Lung microvascular endothelial cell (primary cell): Measurements from ENCODE around the gene TNFSF13. TPM values are rescaled to one million over a fixed set of nuclear protein-coding genes. Genes with fewer than 3 reads are reported as not detected.

Experiments used
- DNase-seq, 2 donors: peaks; one replicate each; pipeline versions ENCODE4 v3.0.0 to v3.0.0-alpha.2; 2010; ENCODE audit warnings: low read depth in 2 of 2
- total RNA-seq: library from RNA; depleted of rRNA; stranded (reverse); fragments of >200 nt; gene quantifications from 2 replicates; pipeline ENCODE4 v1.2.1, GENCODE V29; 2014

Gene TNFSF13, protein sequence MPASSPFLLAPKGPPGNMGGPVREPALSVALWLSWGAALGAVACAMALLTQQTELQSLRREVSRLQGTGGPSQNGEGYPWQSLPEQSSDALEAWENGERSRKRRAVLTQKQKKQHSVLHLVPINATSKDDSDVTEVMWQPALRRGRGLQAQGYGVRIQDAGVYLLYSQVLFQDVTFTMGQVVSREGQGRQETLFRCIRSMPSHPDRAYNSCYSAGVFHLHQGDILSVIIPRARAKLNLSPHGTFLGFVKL
- 0.20 and 0.65 TPM in 2 replicates for total RNA-seq

DNA sequence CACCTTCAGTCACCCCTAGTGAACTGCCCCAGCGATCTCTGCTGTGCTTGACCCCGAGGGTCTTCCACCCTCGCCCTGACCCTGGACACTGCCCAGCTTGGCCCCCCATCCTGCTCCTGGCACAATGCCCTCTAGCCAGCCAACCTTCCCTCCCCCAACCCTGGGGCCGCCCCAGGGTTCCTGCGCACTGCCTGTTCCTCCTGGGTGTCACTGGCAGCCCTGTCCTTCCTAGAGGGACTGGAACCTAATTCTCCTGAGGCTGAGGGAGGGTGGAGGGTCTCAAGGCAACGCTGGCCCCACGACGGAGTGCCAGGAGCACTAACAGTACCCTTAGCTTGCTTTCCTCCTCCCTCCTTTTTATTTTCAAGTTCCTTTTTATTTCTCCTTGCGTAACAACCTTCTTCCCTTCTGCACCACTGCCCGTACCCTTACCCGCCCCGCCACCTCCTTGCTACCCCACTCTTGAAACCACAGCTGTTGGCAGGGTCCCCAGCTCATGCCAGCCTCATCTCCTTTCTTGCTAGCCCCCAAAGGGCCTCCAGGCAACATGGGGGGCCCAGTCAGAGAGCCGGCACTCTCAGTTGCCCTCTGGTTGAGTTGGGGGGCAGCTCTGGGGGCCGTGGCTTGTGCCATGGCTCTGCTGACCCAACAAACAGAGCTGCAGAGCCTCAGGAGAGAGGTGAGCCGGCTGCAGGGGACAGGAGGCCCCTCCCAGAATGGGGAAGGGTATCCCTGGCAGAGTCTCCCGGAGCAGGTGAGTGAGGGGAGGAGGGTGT is at the start of gene TNFSF13:
Gene TNFSF13 (plus strand): TSS at position 207 of the 776 bp plus-strand sequence. CDS start 290 bp downstream, at position 497.
- DNase-seq, result no peak

DNA sequence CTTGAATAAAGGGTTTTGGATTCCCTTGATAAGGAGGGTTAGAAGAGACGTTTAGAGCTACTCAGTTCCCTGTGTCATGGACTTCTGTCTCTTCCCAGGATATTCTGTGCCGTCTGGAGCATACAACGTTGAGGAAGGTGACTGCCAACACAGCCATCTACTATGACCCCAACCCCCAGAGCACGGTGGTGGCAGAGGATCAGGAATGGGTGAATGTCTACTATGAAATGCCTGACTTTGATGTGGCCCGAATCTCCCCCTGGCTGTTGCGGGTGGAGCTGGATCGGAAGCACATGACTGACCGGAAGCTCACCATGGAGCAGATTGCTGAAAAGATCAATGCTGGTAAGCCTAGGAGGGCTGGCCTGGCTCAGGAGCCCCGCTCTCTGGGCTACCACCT is 49.7 kb upstream of the TNFSF13 start:
- no peak for DNase-seq

DNA sequence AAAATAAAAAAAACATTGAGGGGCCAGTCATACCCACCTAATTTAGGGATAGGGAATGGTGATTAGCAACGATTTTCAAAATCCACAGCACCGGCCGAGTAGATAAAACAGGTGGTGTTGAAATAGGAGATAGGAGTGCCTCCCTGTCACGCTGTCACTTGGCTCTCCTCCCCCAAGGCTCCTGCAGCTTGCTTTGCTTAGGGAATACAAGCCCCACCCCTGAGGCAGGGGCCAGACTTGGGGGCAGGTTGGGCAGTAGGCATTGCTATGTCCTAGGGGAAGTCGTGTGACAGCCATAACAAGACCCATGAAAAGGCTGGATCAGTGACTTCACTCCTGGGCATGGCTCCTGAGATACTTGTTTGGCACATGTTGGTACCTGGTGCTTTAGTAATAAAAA is 48.6 kb upstream of the TNFSF13 start:
- DNase-seq, result no peak

GRCh38 chr17:7511108-7511507 is 47.4 kb upstream of the TNFSF13 start:
- DNase-seq, result peak in 1 of 2 donors; percentile 74

DNA sequence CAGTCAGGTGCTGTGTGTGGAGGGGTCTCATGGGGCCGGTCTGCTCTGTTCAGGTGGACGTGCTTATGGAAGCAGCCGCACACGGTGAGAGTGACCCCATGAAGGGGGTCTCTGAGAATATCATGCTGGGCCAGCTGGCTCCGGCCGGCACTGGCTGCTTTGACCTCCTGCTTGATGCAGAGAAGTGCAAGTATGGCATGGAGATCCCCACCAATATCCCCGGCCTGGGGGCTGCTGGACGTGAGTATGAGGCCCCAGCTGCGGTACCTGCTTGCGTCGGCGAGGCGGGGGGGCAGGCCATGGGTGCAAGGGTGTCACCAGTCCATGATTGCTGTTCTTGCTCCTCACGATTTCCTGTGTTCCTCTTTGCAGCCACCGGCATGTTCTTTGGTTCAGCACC is 46.4 kb upstream of the TNFSF13 start:
- no peak for DNase-seq

- no peak for DNase-seq
Observed at GRCh38 chr17:7512824-7513540, 45.6 kb upstream of the TNFSF13 start.

- DNase-seq, result no peak
Observed at GRCh38 chr17:7513850-7514419, 44.6 kb upstream of the TNFSF13 start.

DNA sequence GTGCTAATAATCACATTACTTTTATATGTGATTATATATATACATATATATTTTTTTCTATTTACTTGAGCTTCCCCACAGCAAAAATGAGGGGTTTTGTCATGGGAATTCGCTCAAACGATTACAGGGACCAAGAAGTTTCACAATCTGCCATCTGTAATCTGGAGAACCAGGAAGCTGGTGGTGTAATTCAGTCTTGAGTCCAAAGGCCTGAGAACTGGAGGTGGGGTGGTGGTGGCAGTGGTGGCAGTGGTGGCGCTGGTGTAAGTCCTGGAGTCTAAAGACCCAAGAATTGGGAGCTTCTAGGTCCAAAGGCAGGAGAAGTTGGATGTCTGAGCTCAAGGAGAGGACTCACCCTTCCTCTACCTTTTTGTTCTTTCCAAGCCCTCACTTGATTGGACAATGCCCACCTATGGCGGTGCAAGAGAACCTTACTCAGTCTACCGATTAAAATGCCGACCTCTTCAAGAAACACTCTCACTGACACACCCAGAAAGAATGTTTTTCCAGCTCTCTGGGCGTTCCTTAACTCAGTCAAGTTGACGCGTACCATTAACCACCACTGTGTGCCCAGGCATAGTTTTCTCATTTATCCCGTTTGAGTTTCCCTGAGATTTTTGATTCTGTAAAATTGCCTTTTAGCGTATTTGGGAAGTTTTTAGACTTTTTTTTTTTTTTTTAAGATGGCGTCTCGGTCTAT is 42.5 kb upstream of the TNFSF13 start:
- no peak for DNase-seq

- peak; percentile 22 to 32 for DNase-seq
Observed at GRCh38 chr17:7523033-7523432, 35.5 kb upstream of the TNFSF13 start.

- no peak for DNase-seq
Observed at GRCh38 chr17:7528842-7529241, 29.7 kb upstream of the TNFSF13 start.

GRCh38 chr17:7530023-7530900 is 28.3 kb upstream of the TNFSF13 start:
- no peak for DNase-seq

GRCh38 chr17:7538050-7538449 is 20.5 kb upstream of the TNFSF13 start:
- no peak for DNase-seq

DNA sequence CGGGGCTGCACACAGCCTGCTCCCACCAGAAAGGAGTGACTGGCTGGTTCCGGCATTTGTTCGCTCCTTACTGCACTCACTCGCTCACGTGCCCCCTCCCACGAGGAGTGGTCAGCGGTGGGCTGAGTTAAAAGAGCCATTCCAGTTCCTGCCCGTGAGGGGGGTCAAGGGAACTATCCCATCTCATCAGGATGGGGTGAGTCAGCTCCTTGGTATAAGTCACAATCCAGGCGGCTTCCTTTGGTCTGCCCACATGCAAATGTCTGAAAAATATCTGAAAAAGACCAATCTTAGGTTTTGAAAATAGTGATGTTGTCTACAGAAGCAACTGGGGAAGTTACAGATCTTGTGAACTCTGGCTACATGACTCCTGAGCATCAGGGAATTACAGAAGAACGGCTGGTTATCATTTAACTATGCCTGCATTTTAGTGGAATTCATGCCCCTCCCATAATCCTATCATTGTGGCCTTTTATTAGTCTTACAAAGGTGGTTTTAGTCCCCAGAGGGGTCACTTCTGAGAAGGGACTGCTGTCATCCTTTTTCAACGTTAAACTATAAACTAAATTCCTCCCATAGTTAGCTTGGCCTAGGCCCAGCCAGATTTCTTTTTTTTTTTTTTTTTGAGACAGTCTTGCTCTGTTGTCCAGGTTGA is 19.5 kb upstream of the TNFSF13 start:
- DNase-seq, result peak in 1 of 2 donors; percentile 66

GRCh38 chr17:7541074-7541621 is 17.4 kb upstream of the TNFSF13 start:
- no peak for DNase-seq

GRCh38 chr17:7544911-7545310 is 13.6 kb upstream of the TNFSF13 start:
- DNase-seq, result peak in 1 of 2 donors; percentile 27

DNA sequence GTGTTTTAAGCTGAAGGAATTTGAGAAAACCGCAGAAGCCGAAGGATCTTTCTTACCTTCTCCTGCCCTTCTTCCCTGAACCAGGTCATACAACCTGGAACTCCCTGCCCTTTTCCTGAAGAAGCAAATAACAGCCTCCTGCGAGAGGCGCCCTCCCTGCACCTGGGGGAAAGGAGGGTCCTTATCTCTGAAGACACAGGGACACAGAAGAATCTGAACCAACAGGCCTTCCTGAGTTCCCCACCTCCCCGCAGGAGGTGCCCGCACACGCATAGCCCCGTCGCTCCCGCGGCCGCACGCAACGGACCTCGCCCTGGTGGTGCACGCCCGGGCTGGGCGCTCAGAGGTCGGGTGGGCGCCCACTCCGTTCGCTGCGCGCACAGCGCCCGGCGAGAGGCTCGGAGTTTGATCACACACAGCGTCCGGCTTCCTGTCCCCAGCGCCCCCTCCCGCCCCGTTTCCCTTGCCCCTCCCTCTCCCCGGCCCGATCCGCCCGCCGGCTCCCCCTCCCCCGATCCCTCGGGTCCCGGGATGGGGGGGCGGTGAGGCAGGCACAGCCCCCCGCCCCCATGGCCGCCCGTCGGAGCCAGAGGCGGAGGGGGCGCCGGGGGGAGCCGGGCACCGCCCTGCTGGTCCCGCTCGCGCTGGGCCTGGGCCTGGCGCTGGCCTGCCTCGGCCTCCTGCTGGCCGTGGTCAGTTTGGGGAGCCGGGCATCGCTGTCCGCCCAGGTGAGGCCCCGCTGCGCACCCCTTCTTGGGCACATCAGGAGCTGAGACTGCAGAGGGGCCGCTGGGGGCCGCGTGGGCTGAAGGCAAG is 9.8 kb upstream of the TNFSF13 start, which contains the start of gene TNFSF12:
Gene TNFSF12 (plus strand): TSS at position 474 of the 816 bp plus-strand sequence. CDS start 96 bp downstream, at position 570.
- DNase-seq, result peak; percentile 36 to 49

- DNase-seq, result no peak
Observed at GRCh38 chr17:7549401-7550055, 9.0 kb upstream of the TNFSF13 start.

GRCh38 chr17:7550344-7550743 is 8.2 kb upstream of the TNFSF13 start:
- no peak for DNase-seq
